DMS153 treated with DMSO at 0.1 percent for 48 hours (cell line): ENCODE measurements around the gene TSNAXIP1.
"Not testable (repeated sequence)": the region's sequence is repeated elsewhere in the genome, so short reads cannot be mapped to it uniquely, and the experiment has no call there.

ENCODE experiments used
- DNase-seq: peaks from one replicate; lab custom pipeline; 2025; ENCODE audit not compliant: unreplicated experiment; lab: John Stamatoyannopoulos, UW

TSNAXIP1 gene

GRCh38 chr16:67858500-67858899 lies 51.8 kb downstream of the TSNAXIP1 start:
- DNase-seq = no peak

GRCh38 chr16:67860589-67861398 lies 54.1 kb downstream of the TSNAXIP1 start:
- no peak for DNase-seq

- no peak for DNase-seq
These were observed 55.2 kb downstream of the TSNAXIP1 start for GRCh38 chr16:67861877-67862276.

- DNase-seq = no peak
These were observed 56.2 kb downstream of the TSNAXIP1 start for GRCh38 chr16:67862623-67863583.

GRCh38 chr16:67864044-67864443 lies 57.4 kb downstream of the TSNAXIP1 start:
- not testable (repeated sequence) for DNase-seq

GRCh38 chr16:67864594-67864993 lies 57.9 kb downstream of the TSNAXIP1 start:
- DNase-seq = no peak

GRCh38 chr16:67865318-67865717 lies 58.6 kb downstream of the TSNAXIP1 start:
- no peak for DNase-seq

GRCh38 chr16:67868290-67868689 lies 61.6 kb downstream of the TSNAXIP1 start:
- DNase-seq = no peak

GRCh38 chr16:67869653-67870052 lies 63.0 kb downstream of the TSNAXIP1 start:
- no peak for DNase-seq

GRCh38 chr16:67871256-67871655 lies 64.6 kb downstream of the TSNAXIP1 start:
- DNase-seq = no peak

- no peak for DNase-seq
These were observed 65.5 kb downstream of the TSNAXIP1 start for GRCh38 chr16:67872131-67872630.

- peak; percentile 7 for DNase-seq
These were observed 66.1 kb downstream of the TSNAXIP1 start, which contains the start of gene EDC4 for GRCh38 chr16:67872631-67873434. EDC4 (plus strand) TSS chr16:67873052; CDS start chr16:67873262, 210 bp downstream.

GRCh38 chr16:67873435-67874370 lies 67.0 kb downstream of the TSNAXIP1 start:
- DNase-seq = no peak

- DNase-seq = no peak
These were observed 67.7 kb downstream of the TSNAXIP1 start for GRCh38 chr16:67874372-67874771.

- DNase-seq = no peak
These were observed 70.4 kb downstream of the TSNAXIP1 start for GRCh38 chr16:67877064-67877463.
